SK-N-SH treated with all-trans-retinoic acid at 6 μM for 48 hours (cell line): ENCODE measurements around the gene DUSP16.

ENCODE experiments used
- ATAC-seq: fragments of 200-7000 bp; cut with Tn5 transposase; 3 replicates; pipeline ENCODE4 v1.9.1; 2020; ENCODE audit warnings: mild to moderate bottlenecking, moderate library complexity
- ARNTL ChIP-seq: fragments of 450-650 bp; formaldehyde crosslinking; IDR thresholded peaks from 2 replicates; pipeline ENCODE4 v1.5.0; 2020; ENCODE audit warnings: low read depth, mild to moderate bottlenecking, moderate library complexity, borderline replicate concordance
- CSDC2 ChIP-seq: fragments of 250-450 bp; sonication (Bioruptor Pico); IDR thresholded peaks from 2 replicates; pipeline ENCODE4 v1.5.0; 2020; ENCODE audit warnings: mild to moderate bottlenecking, moderate library complexity
- CSRNP3 ChIP-seq: fragments of 250-450 bp; sonication (Bioruptor Pico); IDR thresholded peaks from 2 replicates; pipeline ENCODE4 v1.5.1; 2021; ENCODE audit warnings: mild to moderate bottlenecking, moderate library complexity
- GLIS3 ChIP-seq: fragments of 250-450 bp; sonication (Bioruptor Pico); IDR thresholded peaks from 2 replicates; pipeline ENCODE4 v1.5.0; 2020; ENCODE audit warnings: mild to moderate bottlenecking, moderate library complexity
- ISL1 ChIP-seq: fragments of 250-450 bp; sonication (Bioruptor Pico); IDR thresholded peaks from 2 replicates; pipeline ENCODE4 v2.1.2; 2022; ENCODE audit warnings: mild to moderate bottlenecking, moderate library complexity
- OSR1 ChIP-seq: fragments of 250-450 bp; sonication (Bioruptor Pico); IDR thresholded peaks from 2 replicates; pipeline ENCODE4 v1.8.0; 2022; ENCODE audit warnings: moderate library complexity, mild to moderate bottlenecking, inconsistent platforms
- PATZ1 ChIP-seq: fragments of 250-450 bp; sonication (Bioruptor Pico); IDR thresholded peaks from 2 replicates; pipeline ENCODE4 v1.8.0; 2020; ENCODE audit warnings: mild to moderate bottlenecking, moderate library complexity, borderline replicate concordance
- POU6F1 ChIP-seq: fragments of 250-450 bp; sonication (Bioruptor Pico); IDR thresholded peaks from 2 replicates; pipeline ENCODE4 v1.8.0; 2021; ENCODE audit warnings: low read depth, mild to moderate bottlenecking, moderate library complexity, borderline replicate concordance
- PPARA ChIP-seq: fragments of 250-450 bp; sonication (Bioruptor Pico); IDR thresholded peaks from 2 replicates; pipeline ENCODE4 v1.5.0; 2020; ENCODE audit warnings: mild to moderate bottlenecking, borderline replicate concordance
- RARB ChIP-seq: fragments of 250-450 bp; sonication (Bioruptor Pico); IDR thresholded peaks from 2 replicates; pipeline ENCODE4 v1.8.0; 2021; ENCODE audit warnings: mild to moderate bottlenecking, moderate library complexity
- SNAI2 ChIP-seq: fragments of 250-450 bp; sonication (Bioruptor Pico); IDR thresholded peaks from 2 replicates; pipeline ENCODE4 v1.5.0; 2020; ENCODE audit warnings: mild to moderate bottlenecking, moderate library complexity
- TCF4 ChIP-seq: fragments of 250-450 bp; sonication (Bioruptor Pico); IDR thresholded peaks from 2 replicates; pipeline ENCODE4 v1.8.0; 2021; ENCODE audit warnings: mild to moderate bottlenecking, moderate library complexity, borderline replicate concordance
- TOX ChIP-seq: fragments of 250-450 bp; sonication (Bioruptor Pico); IDR thresholded peaks from 2 replicates; pipeline ENCODE4 v1.8.0; 2021; ENCODE audit warnings: mild to moderate bottlenecking, moderate library complexity, borderline replicate concordance
- TSHZ2 ChIP-seq: fragments of 250-450 bp; sonication (Bioruptor Pico); IDR thresholded peaks from 2 replicates; pipeline ENCODE4 v1.5.0; 2020; ENCODE audit warnings: mild to moderate bottlenecking, moderate library complexity
- ZC3H10 ChIP-seq: fragments of 250-450 bp; sonication (Bioruptor Pico); IDR thresholded peaks from 2 replicates; pipeline ENCODE4 v1.5.1; 2021; ENCODE audit warnings: mild to moderate bottlenecking, moderate library complexity
- ZFP3 ChIP-seq: fragments of 250-450 bp; sonication (Bioruptor Pico); IDR thresholded peaks from 2 replicates; pipeline ENCODE4 v1.5.0; 2020; ENCODE audit warnings: mild to moderate bottlenecking, moderate library complexity
- ZFP30 ChIP-seq: fragments of 450-650 bp; formaldehyde crosslinking; IDR thresholded peaks from 2 replicates; pipeline ENCODE4 v1.5.0; 2022; ENCODE audit warnings: mild to moderate bottlenecking, moderate library complexity
- ZNF565 ChIP-seq: fragments of 450-650 bp; formaldehyde crosslinking; conservative IDR thresholded peaks from 2 replicates; pipeline ENCODE4 v1.5.0; 2020; ENCODE audit warnings: low read depth, mild to moderate bottlenecking, moderate library complexity
- ZNF70 ChIP-seq: fragments of 450-650 bp; formaldehyde crosslinking; IDR thresholded peaks from 2 replicates; pipeline ENCODE4 v1.5.0; 2020; ENCODE audit warnings: mild to moderate bottlenecking, moderate library complexity
- ZNF8 ChIP-seq: fragments of 450-650 bp; formaldehyde crosslinking; IDR thresholded peaks from 2 replicates; pipeline ENCODE4 v1.5.0; 2020; ENCODE audit warnings: mild to moderate bottlenecking, moderate library complexity

The DUSP16 gene

GRCh38 chr12:12447837-12448236 lies 114.8 kb downstream of the DUSP16 start:
- ATAC-seq, result no peak
- TF ChIP-seq ZFP30 (CRISPR knock-in tag) (no peak), POU6F1 (CRISPR knock-in tag) (no peak), PATZ1 (CRISPR knock-in tag) (no peak), CSDC2 (CRISPR knock-in tag) (no peak), ZNF70 (no peak), ZFP3 (CRISPR knock-in tag) (no peak), TSHZ2 (CRISPR knock-in tag) (no peak), OSR1 (CRISPR knock-in tag) (no peak), ISL1 (CRISPR knock-in tag) (no peak), ZNF565 (CRISPR knock-in tag) (no peak), ZC3H10 (CRISPR knock-in tag) (no peak), TOX (CRISPR knock-in tag) (no peak)
- TF ChIP-seq, all 23 proteins: peak for 0

- ATAC-seq, result no peak
- TF ChIP-seq POU6F1 (CRISPR knock-in tag), result no peak
- no peak for TF ChIP-seq ZC3H10 (CRISPR knock-in tag)
- no peak for TF ChIP-seq ZFP3 (CRISPR knock-in tag)
- TF ChIP-seq ZNF8 (CRISPR knock-in tag), result no peak
- no peak for TF ChIP-seq TCF4 (CRISPR knock-in tag)
- TF ChIP-seq TOX (CRISPR knock-in tag), result no peak
- no peak for TF ChIP-seq SNAI2
- TF ChIP-seq TSHZ2 (CRISPR knock-in tag), result no peak
- no peak for TF ChIP-seq PPARA (CRISPR knock-in tag)
- no peak for TF ChIP-seq ARNTL
- TF ChIP-seq GLIS3 (CRISPR knock-in tag), result no peak
- no peak for TF ChIP-seq CSRNP3 (CRISPR knock-in tag)
- TF ChIP-seq RARB (CRISPR knock-in tag), result no peak
- no peak for TF ChIP-seq ZNF70
These were observed 115.4 kb downstream of the DUSP16 start for GRCh38 chr12:12447236-12447635.
